ENCODE measurements around the gene PNRC2.

GRCh38 chr1:24002695-24003094 is 43.1 kb downstream of the PNRC2 start:
- no peak for TF ChIP-seq POLR2A (IDR thresholded peaks at IDR 0.05; ENCODE audit: low read length)
- TF ChIP-seq GATA1 (IDR thresholded peaks at IDR 0.05; ENCODE audit: low read depth, low read length), result no peak

All from erythroblast (primary cell).